LoVo (cell line): ENCODE data around the gene LVRN.

Experiments used
- DNase-seq: peaks from one replicate; pipeline ENCODE4 v3.0.0-alpha.2; 2016; ENCODE audit warnings: low spot score

The LVRN gene

DNA sequence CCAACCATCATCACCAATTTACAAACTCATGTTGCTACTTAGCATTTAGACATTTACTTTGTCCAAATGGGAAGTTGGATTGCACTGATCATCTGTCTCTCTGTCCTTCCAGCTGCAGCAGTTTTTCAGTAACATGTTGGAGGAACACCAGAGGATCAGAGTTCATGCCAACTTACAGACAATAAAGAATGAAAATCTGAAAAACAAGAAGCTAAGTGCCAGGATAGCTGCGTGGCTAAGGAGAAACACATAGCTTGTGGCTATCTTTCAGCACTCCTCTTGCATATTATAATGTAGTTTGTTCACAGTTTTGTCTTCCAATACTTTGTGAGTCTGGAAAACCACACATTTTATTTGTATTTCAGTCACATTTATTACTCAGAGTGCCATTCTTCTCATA, 63.6 kb downstream of the LVRN start:
- no peak for DNase-seq

DNA sequence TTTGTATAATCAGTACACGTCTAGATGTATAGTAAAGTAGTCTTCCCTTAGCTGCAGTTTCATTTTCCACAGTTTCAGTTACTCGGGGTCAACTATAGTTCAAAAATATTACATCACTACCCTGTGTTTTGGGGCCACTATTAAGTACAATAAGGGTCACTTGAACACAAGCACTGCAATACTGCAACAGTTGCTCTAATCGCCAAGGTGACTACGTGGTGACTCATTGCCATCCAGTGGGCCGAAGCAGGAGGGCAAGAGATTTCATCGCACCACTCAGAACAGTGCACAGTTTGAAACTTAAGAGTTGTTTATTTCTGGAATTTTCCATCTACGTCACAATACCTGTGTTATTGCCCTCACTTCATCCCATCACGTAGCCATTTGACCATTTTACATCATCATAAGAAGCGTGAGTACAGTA, 69.8 kb downstream of the LVRN start, which contains the start of gene ARL14EPL:
Gene ARL14EPL, plus strand, starts transcription at position 379 of the 424 bp plus-strand sequence. CDS start 18,994 bp downstream, outside the sequence.
- DNase-seq, result peak; percentile 67

DNA sequence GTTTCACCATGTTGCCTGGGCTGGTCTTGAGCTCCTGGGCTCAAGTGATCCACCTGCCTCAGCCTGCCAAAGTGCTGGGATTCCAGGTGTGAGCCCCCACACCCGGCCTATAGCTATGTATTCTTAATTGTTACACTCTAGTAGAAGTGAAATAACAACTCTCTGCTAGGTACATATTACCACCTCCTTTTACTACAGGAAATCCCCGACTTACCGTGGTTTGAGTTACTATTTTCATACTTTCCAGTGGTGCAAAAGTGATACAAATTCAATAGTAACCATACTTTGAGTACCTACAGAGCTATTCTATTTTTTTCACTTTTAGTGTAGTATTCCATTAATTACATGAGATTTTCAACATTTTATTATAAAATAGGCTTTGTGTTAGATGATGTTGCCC, 70.7 kb downstream of the LVRN start:
- no peak for DNase-seq

DNA sequence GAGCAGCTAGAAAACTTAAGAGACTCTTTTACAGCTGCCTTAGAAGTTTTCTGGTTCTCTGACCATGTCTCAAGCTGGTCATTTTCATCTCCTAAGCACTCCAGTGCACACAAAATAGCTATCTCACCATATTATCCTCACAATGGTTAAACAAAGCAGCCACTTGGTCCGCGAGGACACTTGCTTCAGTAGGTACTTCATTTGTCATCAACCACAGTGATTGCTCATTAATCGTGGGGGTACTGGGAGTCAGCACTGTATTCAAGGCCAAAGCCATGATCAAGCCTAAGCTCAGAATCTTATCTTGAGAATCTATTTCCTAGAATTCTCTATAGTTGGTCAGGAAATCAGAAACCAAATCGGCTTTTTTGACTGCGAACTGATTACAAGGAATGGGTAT, 72.8 kb downstream of the LVRN start:
- no peak for DNase-seq

DNA sequence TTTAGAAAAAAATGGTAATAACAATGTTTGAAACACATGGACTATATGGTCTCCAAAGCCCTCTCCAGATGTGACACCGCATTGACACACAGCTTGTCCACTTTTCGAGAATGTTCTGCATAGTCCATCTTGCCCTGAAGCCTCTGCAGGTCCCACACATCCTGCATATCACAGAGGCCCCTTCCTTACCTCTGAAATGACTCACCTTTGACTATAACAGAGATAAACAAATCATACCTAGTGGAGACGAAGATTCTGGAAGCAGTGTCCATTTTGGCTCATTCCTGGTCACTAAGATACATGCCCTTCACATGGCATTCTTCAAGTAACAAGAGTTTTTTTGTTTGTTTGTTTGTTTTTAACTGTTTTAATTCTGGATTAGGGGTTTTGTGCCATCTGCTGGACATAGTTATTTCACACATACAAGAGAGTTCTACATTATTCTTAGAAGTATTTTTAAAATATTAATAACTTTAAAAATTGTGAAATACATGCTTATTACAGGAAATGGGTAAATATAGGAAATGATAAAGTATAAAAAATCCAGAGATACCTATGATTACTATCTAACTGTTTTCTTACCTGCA, 75.1 kb downstream of the LVRN start:
- DNase-seq, result no peak

DNA sequence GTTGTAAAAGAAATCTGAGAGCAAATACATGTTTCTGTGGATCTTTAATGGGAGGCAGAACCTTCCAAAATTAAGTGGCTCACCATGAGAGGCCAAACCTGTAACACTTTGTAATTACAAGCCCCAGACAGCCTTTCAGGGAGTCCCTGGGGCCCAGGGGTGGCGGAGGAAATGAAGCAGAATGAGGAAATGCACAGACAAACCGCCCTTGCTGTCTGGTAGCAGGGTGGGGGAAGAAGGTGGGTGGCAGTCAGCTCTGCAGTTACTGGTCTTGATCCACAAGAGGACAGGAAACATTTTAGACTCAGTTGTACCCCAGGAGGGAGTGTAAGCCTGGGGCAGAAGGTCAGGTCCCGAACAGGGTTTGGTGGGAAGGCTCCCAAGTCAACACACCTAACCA, 76.5 kb downstream of the LVRN start:
- DNase-seq, result no peak

DNA sequence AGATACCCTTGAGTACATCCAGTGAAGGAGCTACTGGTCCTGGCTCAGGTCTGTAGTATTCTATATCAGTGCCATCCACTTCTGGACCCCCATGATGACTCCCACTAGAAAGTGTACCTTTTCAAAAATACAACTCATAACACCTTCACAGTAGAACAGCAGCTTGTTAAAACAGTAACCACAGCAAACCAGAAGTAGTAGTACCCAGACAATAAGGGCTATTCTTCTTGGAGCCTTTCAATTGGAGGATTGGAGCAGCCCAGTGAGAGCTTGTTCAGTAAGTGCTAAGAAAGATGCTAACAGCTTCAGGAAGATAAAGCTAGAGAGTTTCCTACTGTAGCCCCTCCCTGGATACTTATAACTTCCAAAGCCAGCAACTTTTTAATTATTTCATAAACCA, 80.1 kb downstream of the LVRN start:
- DNase-seq, result no peak

DNA sequence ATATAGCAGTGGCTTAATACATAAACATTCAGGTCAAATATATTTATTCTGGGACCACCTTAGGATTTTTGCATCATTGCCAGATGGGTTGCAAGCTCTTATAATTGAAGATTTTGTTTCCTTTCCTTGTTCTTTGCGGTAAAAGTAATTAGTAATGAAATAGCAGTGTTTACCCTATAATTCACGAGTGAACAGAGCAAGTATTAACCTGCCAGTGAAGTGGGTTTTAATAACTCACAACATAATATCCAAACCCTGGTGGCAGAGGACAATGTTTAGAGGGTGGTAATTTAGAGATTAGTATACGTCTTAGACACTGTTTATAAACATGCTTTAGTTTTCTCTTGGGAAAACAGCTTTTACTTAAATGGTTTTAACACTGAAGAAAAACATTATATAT, 81.8 kb downstream of the LVRN start:
- DNase-seq, result no peak

DNA sequence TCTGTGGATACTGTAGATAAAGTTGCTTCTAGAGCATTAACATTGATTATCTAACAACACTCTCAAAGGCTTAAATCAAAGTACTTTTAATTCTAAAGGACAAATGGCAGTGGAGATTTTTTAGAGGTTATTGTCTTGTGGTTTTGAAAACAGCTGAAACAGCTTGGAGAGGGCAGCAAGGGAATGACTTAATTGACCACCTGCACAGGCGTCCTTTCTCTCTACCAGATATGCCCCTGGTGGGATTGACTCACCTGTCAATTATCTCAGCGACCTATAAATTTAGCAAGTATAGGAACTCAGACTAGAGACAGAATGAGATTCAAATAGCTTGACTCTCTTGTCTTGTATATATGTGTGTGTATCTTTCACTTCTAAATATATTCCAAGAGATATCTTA, 83.5 kb downstream of the LVRN start:
- no peak for DNase-seq

DNA sequence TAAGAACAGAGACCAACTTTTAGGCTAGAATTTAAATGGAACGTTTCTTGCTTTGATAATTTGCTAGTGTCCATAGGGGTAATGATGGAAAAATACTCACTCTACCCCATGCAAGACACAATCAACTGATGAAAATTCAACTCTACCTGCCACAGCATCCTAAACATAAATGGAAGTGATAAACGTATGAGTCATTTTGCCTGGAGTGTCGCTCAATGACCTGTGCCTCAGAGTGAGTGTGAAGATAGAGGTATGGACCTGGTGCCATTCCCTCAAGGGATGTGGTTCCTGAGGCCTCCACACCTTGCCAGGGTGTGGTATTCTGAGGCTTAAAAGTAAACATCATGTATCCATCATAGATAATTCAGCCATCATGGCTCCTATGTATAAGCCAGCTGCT, 84.0 kb downstream of the LVRN start:
- no peak for DNase-seq

DNA sequence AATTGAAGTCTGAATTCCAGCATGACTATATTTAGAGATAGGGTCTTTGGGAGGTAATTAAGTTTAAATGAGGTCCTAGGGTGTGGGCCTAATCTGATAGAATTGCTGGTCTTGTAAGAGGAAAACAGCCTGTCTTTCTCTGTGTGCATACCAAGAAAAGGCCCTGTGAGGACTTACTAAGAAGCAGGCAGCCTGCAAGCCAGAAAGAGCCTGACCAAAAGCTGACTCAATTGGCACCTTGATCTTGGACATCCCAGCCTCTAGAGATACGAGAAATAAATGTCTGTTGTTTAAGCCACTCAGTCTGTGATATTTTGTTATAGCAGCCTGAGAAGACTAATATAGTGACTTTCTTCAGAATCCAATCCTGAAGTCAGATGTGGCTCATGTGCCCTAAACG, 84.5 kb downstream of the LVRN start:
- no peak for DNase-seq

DNA sequence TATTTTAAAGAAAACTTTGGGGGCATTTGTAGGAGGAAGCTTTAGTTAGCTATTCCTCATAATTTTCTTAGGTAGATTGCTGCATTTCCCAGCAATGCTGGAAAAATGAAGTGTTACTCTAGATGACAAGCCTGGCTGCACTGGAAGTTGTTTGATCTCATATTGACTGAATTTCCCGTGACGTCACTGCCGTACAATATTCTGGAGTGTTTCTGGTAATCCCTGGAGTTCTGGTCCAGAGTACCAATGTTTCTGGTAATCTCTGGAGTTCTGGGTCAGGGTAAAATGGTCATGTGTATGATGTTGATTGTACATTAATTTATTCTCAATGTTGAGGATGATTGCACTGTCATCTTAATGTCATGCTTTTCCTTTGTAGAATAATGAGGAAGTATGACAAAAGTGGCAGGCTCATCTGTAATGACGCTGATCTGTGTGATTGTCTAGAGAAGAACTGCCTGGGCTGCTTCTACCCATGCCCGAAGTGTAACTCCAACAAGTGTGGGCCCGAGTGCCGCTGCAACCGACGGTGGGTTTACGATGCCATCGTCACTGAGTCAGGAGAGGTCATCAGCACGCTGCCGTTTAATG, 96.2 kb downstream of the LVRN start:
- no peak for DNase-seq

DNA sequence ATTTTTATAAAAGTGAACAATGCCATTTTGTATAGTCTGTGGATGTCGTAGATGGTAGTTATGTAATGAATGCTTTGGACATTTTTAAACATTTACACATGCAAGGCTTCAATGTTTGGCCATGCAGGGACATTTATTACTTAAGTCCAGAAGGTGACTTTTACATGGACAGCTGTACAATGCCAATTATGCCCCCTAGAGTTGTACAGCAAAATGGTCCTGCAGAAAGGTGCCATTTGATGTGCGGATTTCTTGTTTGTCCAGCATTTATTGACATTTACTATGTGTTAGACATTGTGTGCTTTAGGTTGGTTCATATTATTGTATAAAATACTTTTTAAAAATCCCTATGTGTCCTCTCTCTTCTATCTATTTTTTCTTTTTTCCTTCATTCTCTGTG, 100.1 kb downstream of the LVRN start:
- no peak for DNase-seq

DNA sequence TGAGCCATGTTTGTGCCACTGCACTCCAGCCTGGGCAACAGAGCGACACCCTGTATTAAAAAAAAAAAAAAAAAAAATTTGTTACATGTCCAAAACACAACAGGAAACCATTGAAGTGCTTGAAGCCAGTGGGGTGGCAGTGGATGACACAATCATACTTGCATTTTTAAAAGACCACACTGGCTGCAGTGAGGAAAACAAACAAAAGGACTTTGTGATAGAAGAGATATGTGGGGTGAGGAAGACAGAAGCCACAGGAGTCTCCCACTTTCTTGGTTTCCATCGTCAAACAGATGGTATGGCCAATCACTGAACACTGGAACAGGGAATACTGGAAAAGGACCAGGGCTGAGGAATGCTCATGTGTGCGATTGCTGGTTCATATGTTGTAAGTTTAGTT, 101.7 kb downstream of the LVRN start:
- DNase-seq, result no peak

DNA sequence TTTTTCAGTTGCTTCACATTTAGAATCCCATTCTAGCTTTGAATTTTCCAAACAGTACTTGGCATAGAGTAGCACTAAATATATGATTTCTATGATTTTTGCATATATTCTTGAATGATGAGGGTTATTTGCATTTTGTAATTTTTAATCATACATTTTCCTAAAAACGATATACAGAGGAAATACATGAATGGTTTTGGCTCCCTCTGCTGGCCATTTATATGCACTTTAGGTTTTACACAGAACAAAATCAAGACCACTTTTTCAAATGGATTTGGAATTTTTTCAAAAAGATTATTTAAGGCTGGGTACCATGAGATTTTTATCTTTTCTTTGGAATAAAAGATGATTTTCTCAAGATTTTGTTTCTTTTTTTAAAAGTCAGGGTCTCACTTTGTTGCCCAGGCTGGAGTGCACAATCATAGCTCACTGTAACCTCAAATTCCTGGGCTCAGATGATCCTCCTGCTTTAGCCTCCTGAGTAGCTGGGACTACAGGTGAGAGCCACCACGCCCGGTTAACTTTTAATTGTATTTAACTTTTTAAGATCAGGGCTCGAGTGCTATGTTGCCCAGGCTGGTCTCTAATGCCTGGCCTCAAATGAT, 105.9 kb downstream of the LVRN start:
- peak; percentile 65 for DNase-seq

DNA sequence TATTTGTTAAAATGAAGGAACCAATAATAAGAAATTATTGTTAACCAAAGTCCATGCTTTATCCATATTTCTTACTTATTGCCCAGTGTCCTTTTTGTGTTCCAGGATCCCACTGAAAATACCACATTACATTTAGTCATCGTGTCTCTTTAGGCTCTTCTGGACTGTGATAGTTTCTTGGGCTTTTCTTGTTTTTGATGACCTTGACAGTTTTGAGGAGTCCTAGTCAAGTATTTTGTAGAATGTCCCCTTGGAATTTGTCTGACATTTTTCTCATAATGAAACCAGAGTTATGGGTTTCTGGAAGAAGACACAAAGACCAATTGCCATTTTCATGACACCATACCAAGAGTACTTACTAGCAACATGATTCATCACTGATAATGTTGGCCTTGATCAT, 108.9 kb downstream of the LVRN start:
- DNase-seq, result no peak

DNA sequence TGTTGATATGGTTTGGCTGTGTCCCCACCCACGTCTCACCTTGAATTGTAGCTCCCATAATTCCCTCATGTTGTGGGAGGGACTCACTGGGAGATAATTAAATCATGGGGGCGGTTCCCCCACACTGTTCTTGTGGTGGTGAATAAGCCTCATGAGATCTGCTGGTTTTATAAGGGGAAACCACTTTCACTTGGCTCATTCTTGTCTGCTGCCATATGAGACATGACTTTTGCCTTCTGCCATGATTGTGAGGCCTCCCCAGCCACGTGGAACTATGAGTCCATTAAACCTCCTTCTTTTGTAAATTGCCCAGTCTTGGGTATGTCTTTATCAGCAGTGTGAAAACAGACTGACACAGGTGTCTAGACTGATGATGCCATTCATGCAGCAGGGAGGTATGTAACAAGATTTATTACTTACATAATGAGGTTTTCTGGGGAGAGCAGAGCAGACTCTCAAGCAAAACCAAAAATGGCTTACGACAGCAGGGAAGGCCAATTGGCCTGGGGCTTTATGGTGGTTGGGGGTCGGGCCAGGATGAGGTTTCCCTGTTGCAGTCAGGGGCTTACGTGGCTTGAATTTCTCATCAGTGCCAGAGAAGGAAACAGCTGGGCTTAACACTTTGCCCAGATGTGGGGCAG, 113.0 kb downstream of the LVRN start:
- DNase-seq, result no peak

DNA sequence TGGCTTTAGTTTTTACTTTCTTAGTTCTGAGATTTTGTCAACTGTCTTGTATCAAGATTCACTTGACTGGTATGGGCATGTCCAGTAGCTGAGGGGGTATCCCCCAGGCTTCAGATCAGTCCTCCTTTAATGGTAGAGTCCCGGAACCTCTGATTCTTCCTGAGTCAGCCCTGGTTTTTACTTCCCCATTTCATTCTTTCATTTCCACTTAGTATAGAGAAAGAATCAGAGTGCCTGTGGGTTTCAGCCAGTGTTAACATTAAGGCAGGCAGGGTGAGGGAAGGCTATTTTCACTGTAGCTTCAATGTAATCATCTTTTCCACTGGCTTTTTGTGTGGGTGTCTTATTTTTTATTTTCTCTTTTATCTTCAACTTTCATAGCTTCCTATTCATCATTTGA, 114.2 kb downstream of the LVRN start:
- no peak for DNase-seq
